GM11168 (cell line): Measurements from ENCODE around the gene NUDCD3.

ENCODE experiments used
- in situ Hi-C: fragments of 300-500 bp; cut with MboI; formaldehyde crosslinking; loops from one replicate; pipeline ENCODE4 v1.12.0; 2022; ENCODE audit warnings: low sequenced_read_pairs; ENCODE audit not compliant: unreplicated experiment

NUDCD3 gene

GRCh38 chr7:44415047-44415446, 75.4 kb downstream of the NUDCD3 start:
- in situ Hi-C loops, result no loop called here

- in situ Hi-C loops, result no loop called here
Observed at GRCh38 chr7:44411306-44411705, 79.2 kb downstream of the NUDCD3 start.

- in situ Hi-C loops, result no loop called here
Observed at GRCh38 chr7:44408596-44408995, 81.9 kb downstream of the NUDCD3 start.

GRCh38 chr7:44403775-44404174, 86.7 kb downstream of the NUDCD3 start:
- in situ Hi-C loops, result no loop called here

DNA sequence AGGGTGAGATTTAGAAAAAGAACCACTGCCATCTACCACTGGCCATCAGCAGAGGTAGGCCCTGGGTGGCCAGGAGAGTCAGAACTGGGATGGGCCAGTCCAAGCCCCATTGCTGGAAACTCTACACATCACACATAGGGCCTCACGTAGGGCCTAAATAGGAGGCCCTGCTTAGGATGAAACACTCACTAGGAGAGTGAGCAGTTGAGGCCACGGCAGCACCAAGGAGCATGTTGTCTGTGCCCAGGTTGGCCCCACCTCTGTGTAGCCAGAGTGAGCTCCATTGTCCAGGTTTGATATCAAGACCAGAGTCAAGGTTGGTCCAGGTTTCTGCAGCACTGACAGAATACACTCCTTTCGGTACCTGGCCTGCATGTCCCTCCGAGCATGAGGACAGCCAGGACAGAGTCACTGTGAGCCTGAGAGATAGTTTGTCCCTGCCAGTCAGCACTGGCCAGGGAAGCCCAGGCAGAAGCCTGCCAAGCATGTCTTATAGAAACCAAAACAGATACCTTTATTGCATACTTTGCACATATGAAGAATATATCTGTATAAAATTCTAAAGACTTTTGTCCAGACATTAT, 87.2 kb downstream of the NUDCD3 start:
- in situ Hi-C loops, result no loop called here

DNA sequence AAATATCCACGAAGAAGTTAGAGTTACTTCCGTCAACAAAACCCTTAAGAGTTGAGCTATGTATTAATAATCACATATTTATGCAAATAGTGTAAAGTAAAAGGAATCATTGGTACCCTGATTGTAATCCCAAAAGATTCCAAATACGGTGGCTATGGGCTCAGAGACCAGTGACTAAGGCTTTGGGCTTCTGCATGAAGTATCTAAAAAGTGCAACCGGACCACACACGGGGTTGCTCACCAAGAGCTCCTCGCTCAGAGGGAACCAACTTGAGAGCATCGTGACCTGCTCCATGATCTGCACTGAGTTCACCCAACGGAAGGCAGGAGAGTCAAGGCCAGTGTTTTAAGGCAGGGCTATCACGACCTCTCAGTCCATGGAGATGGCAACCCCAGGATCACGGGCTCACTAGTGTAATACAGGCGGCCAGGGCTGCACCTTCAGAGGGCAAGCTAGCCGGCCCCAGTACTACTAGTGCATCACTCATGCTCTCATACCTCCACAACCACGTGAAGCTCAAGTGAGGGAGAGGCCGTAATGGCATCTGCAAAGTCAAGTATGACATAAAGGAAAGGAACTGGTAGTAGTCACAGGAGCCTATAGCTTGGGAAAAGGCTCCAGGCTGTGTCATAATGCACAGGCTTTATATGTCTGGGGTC, 87.9 kb downstream of the NUDCD3 start:
- in situ Hi-C loops, result no loop called here

- in situ Hi-C loops, result no loop called here
Observed at GRCh38 chr7:44401692-44402091, 88.8 kb downstream of the NUDCD3 start.

DNA sequence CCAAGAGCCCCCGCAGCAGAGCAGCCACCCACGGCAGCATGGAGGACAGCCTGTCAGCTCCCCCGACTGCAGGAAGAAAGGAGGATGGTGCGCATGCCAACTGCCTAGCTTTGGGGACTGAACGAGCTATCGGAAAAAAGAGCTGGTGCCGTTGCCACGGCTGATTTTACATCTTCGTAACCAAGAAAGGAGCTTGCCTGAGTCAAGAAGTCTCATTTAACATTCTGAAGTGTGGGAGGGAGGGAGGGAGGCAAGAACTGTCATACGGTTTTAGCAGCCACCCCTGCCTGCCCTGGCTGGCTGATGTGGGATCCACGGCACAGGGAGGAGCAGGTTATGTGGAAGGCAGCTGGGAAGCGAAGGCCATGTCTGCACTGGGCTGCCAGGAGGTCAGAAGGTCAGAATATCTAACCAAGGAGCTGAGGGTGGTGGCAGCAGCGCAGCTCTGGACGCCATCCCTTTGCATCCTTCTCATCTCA, 90.4 kb downstream of the NUDCD3 start:
- in situ Hi-C loops, result no loop called here

GRCh38 chr7:44398953-44399574, 91.4 kb downstream of the NUDCD3 start:
- in situ Hi-C loops, result no loop called here

- in situ Hi-C loops, result no loop called here
Observed at GRCh38 chr7:44398511-44398911, 91.9 kb downstream of the NUDCD3 start.

DNA sequence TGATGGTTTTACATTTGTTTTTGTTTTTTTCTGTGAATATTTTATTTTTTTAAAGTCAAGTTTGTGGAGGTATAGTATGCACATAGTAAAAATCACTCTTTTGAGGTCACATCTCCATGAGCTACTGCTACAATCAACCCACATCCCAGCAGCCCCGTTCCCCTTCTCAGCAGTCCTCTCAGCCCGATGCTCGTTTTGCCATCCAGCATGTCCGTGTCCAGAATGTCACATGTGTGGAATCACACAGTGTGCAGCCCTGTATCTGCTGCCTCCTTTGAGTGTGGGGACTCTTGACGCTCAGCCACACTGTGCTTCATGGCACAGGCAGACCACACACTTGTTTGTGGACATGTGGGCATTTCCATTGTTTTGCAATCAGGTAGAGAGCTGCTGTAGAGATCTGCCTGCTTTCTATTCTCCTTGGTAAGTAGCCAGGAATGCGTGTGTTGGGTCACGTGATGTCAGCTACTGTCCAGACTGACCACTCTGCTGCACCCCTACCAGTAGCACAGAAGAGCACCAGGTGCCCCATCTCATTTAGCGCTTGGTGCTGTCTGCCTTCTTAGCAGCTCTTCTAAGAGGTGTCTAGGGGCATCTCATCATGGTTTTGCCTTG, 93.4 kb downstream of the NUDCD3 start:
- in situ Hi-C loops, result no loop called here

DNA sequence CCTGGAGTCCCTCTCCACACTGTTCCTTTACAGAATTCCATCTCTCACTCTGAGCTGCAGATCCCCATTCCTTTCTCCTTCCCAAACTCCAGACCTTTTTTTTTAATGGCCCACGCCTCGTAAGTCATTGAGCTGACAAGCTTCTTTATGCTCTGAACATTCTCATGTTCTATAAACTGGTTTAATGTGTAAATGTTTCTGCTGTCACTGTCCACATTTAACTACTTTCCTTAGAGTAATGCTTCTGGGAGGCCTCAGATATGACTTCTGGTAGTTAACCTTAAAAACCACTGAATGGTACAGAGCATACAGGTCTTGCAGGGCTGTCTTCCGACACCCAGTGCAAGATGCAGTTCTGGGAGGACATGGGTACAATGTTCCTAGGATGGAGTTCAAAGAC, 94.0 kb downstream of the NUDCD3 start:
- in situ Hi-C loops, result no loop called here

DNA sequence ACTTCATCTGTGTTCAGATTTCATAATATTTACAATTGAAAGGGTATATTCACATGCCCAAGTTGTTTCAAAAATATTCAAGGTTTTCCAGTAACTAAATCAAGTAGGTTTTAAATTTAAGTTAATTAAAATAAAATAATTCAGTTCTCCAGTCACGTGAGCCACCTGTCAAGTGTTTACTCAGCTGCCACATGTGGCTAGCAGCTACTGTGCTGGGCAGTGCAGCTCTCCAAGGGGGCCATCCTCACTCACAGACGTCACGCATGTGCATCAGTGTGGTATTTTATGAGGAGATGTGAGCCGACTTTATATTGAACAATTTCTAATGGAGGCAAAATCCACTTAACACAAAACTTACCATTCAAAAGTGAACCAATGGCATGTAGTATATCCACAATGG, 95.4 kb downstream of the NUDCD3 start:
- in situ Hi-C loops, result no loop called here

GRCh38 chr7:44394636-44395035, 95.8 kb downstream of the NUDCD3 start:
- in situ Hi-C loops, result no loop called here

DNA sequence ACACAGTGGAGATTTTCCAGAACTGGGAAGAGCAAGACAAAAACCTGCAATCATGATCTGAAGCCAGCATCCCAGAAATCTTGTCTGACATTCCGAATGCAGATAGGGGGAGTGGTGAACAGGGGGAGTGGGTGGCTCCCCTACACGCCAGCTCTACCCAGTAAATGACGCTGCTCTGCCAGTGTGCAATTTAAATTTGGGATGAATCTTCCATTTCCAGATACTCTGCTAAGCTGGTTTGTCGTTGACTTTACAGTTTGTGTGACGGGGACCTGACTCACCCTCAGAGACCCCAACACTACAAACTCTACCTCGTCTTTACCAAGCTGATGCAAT, 96.4 kb downstream of the NUDCD3 start:
- in situ Hi-C loops, result no loop called here

DNA sequence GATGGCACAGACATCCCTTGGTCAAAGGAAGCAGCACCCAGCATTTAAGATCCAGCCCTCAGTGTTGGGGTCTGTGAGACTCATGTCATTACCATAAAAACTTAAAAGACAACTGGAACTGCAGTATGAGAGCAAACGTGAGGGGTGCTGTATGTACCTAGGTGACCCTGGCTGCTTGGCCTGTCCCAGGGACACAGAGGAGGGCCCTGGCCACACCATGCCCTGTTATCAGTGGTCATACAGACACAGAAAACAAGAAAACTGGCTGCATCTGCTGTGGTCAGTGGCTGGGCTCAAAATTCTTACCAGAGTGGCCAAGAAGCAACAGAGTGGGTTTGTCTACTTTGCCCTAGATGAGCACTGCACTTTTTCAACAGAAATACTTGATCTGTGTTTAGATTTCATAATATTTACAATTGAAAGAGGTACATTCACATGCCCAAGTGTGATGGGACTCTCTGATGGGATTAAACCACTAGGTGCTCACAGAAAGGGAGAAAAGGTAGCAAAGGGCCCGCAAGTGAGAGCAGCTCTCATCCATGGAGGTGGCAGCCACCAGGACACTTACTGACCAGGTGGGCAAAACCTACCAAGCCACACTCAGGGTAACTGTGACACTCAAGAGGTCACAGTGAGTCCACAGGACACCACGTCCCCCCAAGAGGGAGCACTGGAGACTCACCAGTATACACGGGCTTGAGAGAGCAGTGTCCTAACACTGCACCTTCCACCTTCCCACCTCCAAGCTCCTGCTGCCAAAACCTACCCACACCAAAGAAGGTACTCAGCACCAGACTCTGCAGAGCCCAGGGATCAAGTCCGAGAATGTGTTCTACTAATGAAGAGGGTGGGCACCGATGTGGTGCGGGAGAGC, 97.0 kb downstream of the NUDCD3 start:
- in situ Hi-C loops, result no loop called here

- in situ Hi-C loops, result no loop called here
Observed at GRCh38 chr7:44392618-44393010, 97.8 kb downstream of the NUDCD3 start.

DNA sequence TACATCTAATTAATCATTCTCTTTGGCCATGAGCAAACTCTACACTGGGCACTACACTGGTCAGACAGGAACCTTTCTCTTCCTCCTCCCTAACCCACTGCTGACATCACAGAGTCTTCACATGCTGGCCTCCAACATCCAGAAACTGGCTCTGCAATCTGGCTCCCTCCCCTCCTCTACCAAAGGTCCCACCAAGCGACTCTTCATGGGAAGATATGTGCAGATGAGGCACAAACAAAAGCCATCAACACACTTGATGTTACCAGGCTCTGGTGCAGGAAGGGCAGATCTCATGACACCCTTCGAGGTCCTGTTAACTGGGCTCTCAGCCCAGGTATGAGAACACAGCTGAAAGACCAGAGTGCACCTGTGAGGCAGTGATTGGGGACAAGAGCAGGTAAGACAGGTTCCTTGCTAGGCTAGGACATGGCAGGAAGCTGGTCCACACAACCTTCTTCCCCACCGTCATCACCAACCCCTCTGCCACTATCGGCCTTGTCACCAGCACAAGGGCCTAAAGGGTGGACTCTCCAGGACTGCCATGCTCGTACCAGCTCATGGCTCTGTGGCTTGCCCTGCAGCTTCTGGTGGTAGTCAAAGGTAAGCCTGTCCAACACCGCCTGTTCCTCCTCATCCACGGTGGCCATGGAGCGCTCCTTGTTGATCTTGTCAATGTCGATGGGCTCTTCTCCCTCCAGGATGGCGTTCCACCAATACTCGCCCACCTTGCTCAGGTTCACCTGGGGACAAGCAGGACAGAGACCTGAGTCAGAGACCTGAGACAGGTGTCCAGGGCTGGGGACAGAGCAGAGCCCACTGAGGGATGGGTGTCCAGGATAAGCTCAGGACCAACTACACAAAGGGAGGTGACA, 98.5 kb downstream of the NUDCD3 start:
- in situ Hi-C loops, result no loop called here

- in situ Hi-C loops, result no loop called here
Observed at GRCh38 chr7:44391171-44391570, 99.3 kb downstream of the NUDCD3 start.

- in situ Hi-C loops, result no loop called here
Observed at GRCh38 chr7:44390701-44391100, 99.8 kb downstream of the NUDCD3 start.
